Esophagus squamous epithelium (tissue), 5 donors: ENCODE measurements around the gene STAB1. TPM values are rescaled to one million over a fixed set of nuclear protein-coding genes. Genes with fewer than 3 reads are reported as not detected.

ENCODE experiments used
- DNase-seq: peaks from one replicate; lab custom pipeline; 2025; lab: John Stamatoyannopoulos, UW
- H3K27ac ChIP-seq, 4 donors: fragments of 200-600 bp; sonication (generic); one replicate each; pipeline ENCODE4 v1.5.1; 2016 to 2019; ENCODE audit warnings: mild to moderate bottlenecking in 1 of 4
- H3K27me3 ChIP-seq, 4 donors: fragments of 200-600 bp; sonication (generic); 1 replicate in 3 of 4; 2 replicates in 1 of 4; pipeline versions ENCODE4 v1.5.1 to v1.6.0; 2017 to 2021; ENCODE audit warnings: antibody characterized with exemption in 1 of 4
- H3K36me3 ChIP-seq, 3 donors: fragments of 200-600 bp; sonication (generic); one replicate each; pipeline ENCODE4 v1.5.1; 2016 to 2019
- H3K4me1 ChIP-seq, 3 donors: fragments of 200-600 bp; sonication (generic); one replicate each; pipeline ENCODE4 v1.5.1; 2017 to 2019
- H3K4me3 ChIP-seq, 4 donors: fragments of 200-600 bp; sonication (generic); 1 replicate in 3 of 4; 2 replicates in 1 of 4; pipeline ENCODE4 v1.5.1; 2016 to 2019; ENCODE audit warnings: mild to moderate bottlenecking in 2 of 4, moderate library complexity in 1 of 4
- H3K9me3 ChIP-seq, 3 donors: fragments of 200-600 bp; sonication (generic); one replicate each; pipeline ENCODE4 v1.5.1; 2016 to 2019
- POLR2A ChIP-seq, 4 donors: fragments of 450-650 bp; IDR thresholded peaks; one replicate each; pipeline ENCODE4 v1.6.1; 2017; ENCODE audit warnings: antibody characterized with exemption in 4 of 4, mild to moderate bottlenecking in 4 of 4, moderate library complexity in 3 of 4
- WGBS, 2 donors: methylation state at CpG; one replicate each; pipeline ENCODE4 v1.1.5; 2018; 5-methylcytosine and 5-hydroxymethylcytosine counted together
- intact Hi-C: fragments of 100-400 bp; cut with DNase I; formaldehyde crosslinking; loops from one replicate; pipeline ENCODE4 v1.15.0; 2022
- total RNA-seq, 4 donors: library from RNA; depleted of rRNA; stranded (reverse); fragments of >200 nt; gene quantifications; one replicate each; pipeline ENCODE4 v1.1.0, GENCODE V29; 2016
- TF ChIP-seq, protein P1 (sequence below), 6 experiments: fragments of 450-650 bp in 4 of 6; fragments of 200-600 bp in 2 of 6; sonication (generic) in 2 of 6; IDR thresholded peaks; one replicate each; pipeline ENCODE4 v1.5.1; 2016 to 2019; ENCODE audit warnings: antibody characterized with exemption in 6 of 6, mild to moderate bottlenecking in 4 of 6, moderate library complexity in 4 of 6
- donor health status: DM: yes; HTN: yes; CAD: no.

Gene STAB1
- total RNA-seq, 4 donors from 2014 or later, result 5.6 to 69.4 (median 32.3) TPM

GRCh38 chr3:52502808-52503350 lies 7.7 kb downstream of the STAB1 start:
- WGBS, 2 donors, result no CpG with 5 or more reads among the region's 11 CpGs
- H3K4me3 ChIP-seq, result no peak overlapping the region
- no peaks in the 10 kb centered on the region for H3K9me3 ChIP-seq
- peaks cover 0 to 14% (median 0%) of the 10 kb centered on the region in 3 donors for H3K4me1 ChIP-seq
- TF ChIP-seq POLR2A (IDR thresholded peaks at IDR 0.05), result no peak
- TF ChIP-seq, protein P1, sequence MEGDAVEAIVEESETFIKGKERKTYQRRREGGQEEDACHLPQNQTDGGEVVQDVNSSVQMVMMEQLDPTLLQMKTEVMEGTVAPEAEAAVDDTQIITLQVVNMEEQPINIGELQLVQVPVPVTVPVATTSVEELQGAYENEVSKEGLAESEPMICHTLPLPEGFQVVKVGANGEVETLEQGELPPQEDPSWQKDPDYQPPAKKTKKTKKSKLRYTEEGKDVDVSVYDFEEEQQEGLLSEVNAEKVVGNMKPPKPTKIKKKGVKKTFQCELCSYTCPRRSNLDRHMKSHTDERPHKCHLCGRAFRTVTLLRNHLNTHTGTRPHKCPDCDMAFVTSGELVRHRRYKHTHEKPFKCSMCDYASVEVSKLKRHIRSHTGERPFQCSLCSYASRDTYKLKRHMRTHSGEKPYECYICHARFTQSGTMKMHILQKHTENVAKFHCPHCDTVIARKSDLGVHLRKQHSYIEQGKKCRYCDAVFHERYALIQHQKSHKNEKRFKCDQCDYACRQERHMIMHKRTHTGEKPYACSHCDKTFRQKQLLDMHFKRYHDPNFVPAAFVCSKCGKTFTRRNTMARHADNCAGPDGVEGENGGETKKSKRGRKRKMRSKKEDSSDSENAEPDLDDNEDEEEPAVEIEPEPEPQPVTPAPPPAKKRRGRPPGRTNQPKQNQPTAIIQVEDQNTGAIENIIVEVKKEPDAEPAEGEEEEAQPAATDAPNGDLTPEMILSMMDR (IDR thresholded peaks at IDR 0.05), result no peak
- H3K27ac ChIP-seq, result no peak overlapping the region
- no peaks in the 10 kb centered on the region for H3K27me3 ChIP-seq
- no peaks in the 10 kb centered on the region for H3K36me3 ChIP-seq
- no peak for DNase-seq
- intact Hi-C loops, result no loop called here

DNA sequence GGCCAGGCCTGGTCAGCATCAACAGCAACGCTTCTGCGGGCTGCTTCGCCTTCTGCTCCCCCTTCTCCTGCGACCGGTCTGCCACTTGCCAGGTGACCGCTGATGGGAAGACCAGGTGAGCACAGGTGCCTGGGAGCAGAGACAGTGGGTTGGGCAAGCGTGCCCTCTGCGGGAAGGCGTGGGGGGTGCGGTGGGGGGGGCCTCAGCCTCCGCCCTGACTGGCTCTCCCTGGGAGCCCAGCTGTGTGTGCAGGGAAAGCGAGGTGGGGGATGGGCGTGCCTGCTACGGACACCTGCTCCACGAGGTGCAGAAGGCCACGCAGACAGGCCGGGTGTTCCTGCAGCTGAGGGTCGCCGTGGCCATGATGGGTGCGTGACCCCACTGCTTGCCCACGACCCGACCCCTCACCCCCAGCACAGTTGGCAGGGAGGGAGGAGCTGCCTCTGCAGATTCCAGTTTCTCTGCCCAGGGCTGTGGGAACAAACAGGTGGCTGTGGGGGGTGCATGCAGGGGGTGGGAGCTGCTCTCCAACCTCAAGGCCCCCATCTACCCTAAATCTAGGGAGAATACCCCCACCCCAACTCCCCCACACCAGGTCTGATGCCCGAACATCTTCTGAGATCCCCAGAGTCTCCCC lies 8.8 kb downstream of the STAB1 start:
- Histone ChIP-seq H3K27ac (no peak overlapping the region), H3K36me3 (no peaks in the 10 kb centered on the region), H3K4me3 (no peak overlapping the region), H3K27me3 (no peaks in the 10 kb centered on the region), H3K9me3 (no peaks in the 10 kb centered on the region), H3K4me1 (peaks cover 0 to 4% (median 0%) of the 10 kb centered on the region in 3 donors)
- no peak for DNase-seq
- intact Hi-C loops, result no loop called here
- WGBS, 2 donors, result 83 to 90% methylated on average over 1 to 2 of the region's 23 CpGs
- TF ChIP-seq, protein P1 (IDR thresholded peaks at IDR 0.05), result no peak
- no peak for TF ChIP-seq POLR2A (IDR thresholded peaks at IDR 0.05)

- Histone ChIP-seq H3K9me3 (no peaks in the 10 kb centered on the region), H3K36me3 (no peaks in the 10 kb centered on the region), H3K4me3 (no peak overlapping the region), H3K27ac (no peak overlapping the region), H3K27me3 (no peaks in the 10 kb centered on the region), H3K4me1 (no peaks in the 10 kb centered on the region)
- TF ChIP-seq, protein P1 (IDR thresholded peaks at IDR 0.05), result no peak
- TF ChIP-seq POLR2A (IDR thresholded peaks at IDR 0.05), result no peak
- DNase-seq, result no peak
- 83 to 89% methylated on average over 3 to 4 of the region's 10 CpGs for WGBS, 2 donors
- intact Hi-C loops, result no loop called here
Observed at GRCh38 chr3:52504977-52505376, 9.8 kb downstream of the STAB1 start.

GRCh38 chr3:52506266-52506966 lies 11.3 kb downstream of the STAB1 start:
- Histone ChIP-seq H3K27ac (no peak overlapping the region), H3K4me3 (no peak overlapping the region), H3K4me1 (no peaks in the 10 kb centered on the region), H3K27me3 (no peaks in the 10 kb centered on the region), H3K36me3 (no peaks in the 10 kb centered on the region), H3K9me3 (no peaks in the 10 kb centered on the region)
- intact Hi-C loops, result no loop called here
- TF ChIP-seq, protein P1 (IDR thresholded peaks at IDR 0.05), result no peak
- no peak for TF ChIP-seq POLR2A (IDR thresholded peaks at IDR 0.05)
- 76 to 79% methylated on average over 13 to 14 of the region's 27 CpGs for WGBS, 2 donors
- DNase-seq, result no peak

- Histone ChIP-seq H3K36me3 (no peaks in the 10 kb centered on the region), H3K4me3 (no peak overlapping the region), H3K4me1 (no peaks in the 10 kb centered on the region), H3K9me3 (no peaks in the 10 kb centered on the region), H3K27me3 (no peaks in the 10 kb centered on the region), H3K27ac (no peak overlapping the region)
- 45 to 59% methylated on average over 5 of the region's 5 CpGs for WGBS, 2 donors
- no peak for DNase-seq
- intact Hi-C loops, result no loop called here
- no peak for TF ChIP-seq POLR2A (IDR thresholded peaks at IDR 0.05)
- TF ChIP-seq, protein P1 (IDR thresholded peaks at IDR 0.05), result no peak
Observed at GRCh38 chr3:52507359-52507758, 12.2 kb downstream of the STAB1 start.
